Neural progenitor cell (in vitro differentiated cells): Measurements from ENCODE around the gene ARIH2.

ENCODE experiments used
- EZH2 ChIP-seq: fragments of 200-600 bp; sonication (generic); IDR thresholded peaks from 2 replicates; pipeline ENCODE4 v1.6.1; 2017; ENCODE audit warnings: antibody characterized with exemption, mild to moderate bottlenecking, moderate library complexity
- EZH2phosphoT487 ChIP-seq: fragments of 200-600 bp; sonication (generic); IDR thresholded peaks from 2 replicates; pipeline ENCODE4 v1.6.1; 2017; ENCODE audit warnings: antibody characterized with exemption
- TF ChIP-seq, protein P1 (sequence below): fragments of 200-600 bp; sonication (generic); IDR thresholded peaks from 2 replicates; pipeline ENCODE4 v1.5.1; 2017; ENCODE audit warnings: antibody characterized with exemption, mild to moderate bottlenecking

DNA sequence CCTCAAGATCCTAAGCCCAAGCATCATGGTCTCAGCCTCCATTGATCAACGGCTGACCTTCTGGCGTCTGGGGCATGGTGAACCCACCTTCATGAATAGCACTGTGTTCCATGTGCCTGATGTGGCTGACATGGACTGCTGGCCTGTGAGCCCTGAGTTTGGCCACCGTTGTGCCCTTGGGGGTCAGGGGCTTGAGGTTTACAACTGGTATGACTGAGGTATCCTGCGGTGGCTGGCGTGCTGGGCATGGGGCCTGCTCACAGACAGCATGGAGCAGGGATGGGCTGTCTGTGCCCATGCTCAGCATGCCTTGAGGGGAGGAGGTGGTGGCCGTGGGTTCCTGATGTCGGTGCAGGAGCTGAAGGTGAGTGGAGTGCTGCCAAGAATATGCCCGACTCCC, 96.4 kb downstream of the ARIH2 start:
- TF ChIP-seq, protein P1, sequence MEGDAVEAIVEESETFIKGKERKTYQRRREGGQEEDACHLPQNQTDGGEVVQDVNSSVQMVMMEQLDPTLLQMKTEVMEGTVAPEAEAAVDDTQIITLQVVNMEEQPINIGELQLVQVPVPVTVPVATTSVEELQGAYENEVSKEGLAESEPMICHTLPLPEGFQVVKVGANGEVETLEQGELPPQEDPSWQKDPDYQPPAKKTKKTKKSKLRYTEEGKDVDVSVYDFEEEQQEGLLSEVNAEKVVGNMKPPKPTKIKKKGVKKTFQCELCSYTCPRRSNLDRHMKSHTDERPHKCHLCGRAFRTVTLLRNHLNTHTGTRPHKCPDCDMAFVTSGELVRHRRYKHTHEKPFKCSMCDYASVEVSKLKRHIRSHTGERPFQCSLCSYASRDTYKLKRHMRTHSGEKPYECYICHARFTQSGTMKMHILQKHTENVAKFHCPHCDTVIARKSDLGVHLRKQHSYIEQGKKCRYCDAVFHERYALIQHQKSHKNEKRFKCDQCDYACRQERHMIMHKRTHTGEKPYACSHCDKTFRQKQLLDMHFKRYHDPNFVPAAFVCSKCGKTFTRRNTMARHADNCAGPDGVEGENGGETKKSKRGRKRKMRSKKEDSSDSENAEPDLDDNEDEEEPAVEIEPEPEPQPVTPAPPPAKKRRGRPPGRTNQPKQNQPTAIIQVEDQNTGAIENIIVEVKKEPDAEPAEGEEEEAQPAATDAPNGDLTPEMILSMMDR: no peak
- TF ChIP-seq EZH2: no peak
- no peak for TF ChIP-seq EZH2phosphoT487
